Endothelial cell (in vitro differentiated cells): ENCODE measurements around the gene KIAA2012. TPM values are rescaled to one million over a fixed set of nuclear protein-coding genes. Genes with fewer than 3 reads are reported as not detected.

Experiments used
- DNase-seq: peaks from one replicate; pipeline ENCODE4 v3.0.0; 2021; ENCODE audit warnings: low spot score
- H3K27ac Mint-ChIP-seq: one replicate; pipeline ENCODE4 v1.8.0; 2021; ENCODE audit warnings: mixed read lengths, inconsistent platforms; ENCODE audit not compliant: unreplicated experiment
- H3K27me3 Mint-ChIP-seq: one replicate; pipeline ENCODE4 v1.8.0; 2021; ENCODE audit warnings: mild to moderate bottlenecking, moderate library complexity, mixed read lengths, inconsistent platforms; ENCODE audit not compliant: unreplicated experiment
- H3K36me3 Mint-ChIP-seq: one replicate; pipeline ENCODE4 v1.8.0; 2021; ENCODE audit warnings: mild to moderate bottlenecking, low read depth, mixed read lengths, inconsistent platforms; ENCODE audit not compliant: unreplicated experiment
- H3K4me1 Mint-ChIP-seq: one replicate; pipeline ENCODE4 v1.8.0; 2021; ENCODE audit warnings: mild to moderate bottlenecking, mixed read lengths, inconsistent platforms; ENCODE audit not compliant: unreplicated experiment
- H3K4me3 Mint-ChIP-seq: one replicate; pipeline ENCODE4 v1.8.0; 2021; ENCODE audit warnings: mild to moderate bottlenecking, mixed read lengths, inconsistent platforms; ENCODE audit not compliant: unreplicated experiment
- H3K9me3 Mint-ChIP-seq: one replicate; pipeline ENCODE4 v1.8.0; 2021; ENCODE audit warnings: mixed read lengths, inconsistent platforms; ENCODE audit not compliant: unreplicated experiment
- total RNA-seq: library from RNA; stranded (reverse); fragmentation: NEBNext Ultra II Directional; extraction: Animal tissue kit (Norgen Biotek cat#: 25700); gene quantifications from one replicate; pipeline ENCODE4 v1.2.1, GENCODE V29; 2021; ENCODE audit not compliant: unreplicated experiment
- TF ChIP-seq, protein P1 (sequence below): fragments of 200-600 bp; sonication (generic); IDR thresholded peaks from one replicate; pipeline ENCODE4 v1.5.0; 2021; ENCODE audit warnings: antibody characterized with exemption; ENCODE audit not compliant: unreplicated experiment

Gene KIAA2012
- total RNA-seq, 1 donor from 2014 or later, result 0.08 TPM

DNA sequence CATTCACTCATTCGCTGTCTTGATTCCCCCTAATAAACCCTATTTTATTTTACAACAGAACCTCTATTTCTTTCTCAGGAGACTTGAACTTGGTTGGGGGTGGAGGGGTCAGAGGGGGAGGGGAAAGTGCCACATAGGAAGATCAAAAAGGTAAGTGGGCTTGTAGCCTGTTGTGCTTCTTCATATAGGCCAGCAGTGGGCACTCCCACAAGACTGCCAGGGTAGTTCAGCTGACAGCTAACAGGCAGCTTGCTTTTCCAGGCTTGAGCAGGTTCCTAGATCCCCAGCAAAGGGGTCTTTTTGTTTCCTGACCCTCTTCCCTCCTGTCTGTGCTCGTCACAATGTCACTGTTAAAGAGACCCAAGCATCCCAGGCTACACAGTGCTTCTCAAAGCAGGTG is 829 bp upstream of the KIAA2012 start:
- peaks cover 4% of the 10 kb centered on the region for H3K4me1 Mint-ChIP-seq
- no peaks in the 10 kb centered on the region for H3K9me3 Mint-ChIP-seq
- no peak overlapping the region for H3K4me3 Mint-ChIP-seq
- TF ChIP-seq, protein P1, sequence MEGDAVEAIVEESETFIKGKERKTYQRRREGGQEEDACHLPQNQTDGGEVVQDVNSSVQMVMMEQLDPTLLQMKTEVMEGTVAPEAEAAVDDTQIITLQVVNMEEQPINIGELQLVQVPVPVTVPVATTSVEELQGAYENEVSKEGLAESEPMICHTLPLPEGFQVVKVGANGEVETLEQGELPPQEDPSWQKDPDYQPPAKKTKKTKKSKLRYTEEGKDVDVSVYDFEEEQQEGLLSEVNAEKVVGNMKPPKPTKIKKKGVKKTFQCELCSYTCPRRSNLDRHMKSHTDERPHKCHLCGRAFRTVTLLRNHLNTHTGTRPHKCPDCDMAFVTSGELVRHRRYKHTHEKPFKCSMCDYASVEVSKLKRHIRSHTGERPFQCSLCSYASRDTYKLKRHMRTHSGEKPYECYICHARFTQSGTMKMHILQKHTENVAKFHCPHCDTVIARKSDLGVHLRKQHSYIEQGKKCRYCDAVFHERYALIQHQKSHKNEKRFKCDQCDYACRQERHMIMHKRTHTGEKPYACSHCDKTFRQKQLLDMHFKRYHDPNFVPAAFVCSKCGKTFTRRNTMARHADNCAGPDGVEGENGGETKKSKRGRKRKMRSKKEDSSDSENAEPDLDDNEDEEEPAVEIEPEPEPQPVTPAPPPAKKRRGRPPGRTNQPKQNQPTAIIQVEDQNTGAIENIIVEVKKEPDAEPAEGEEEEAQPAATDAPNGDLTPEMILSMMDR, result peak; percentile 38
- H3K36me3 Mint-ChIP-seq, result no peaks in the 10 kb centered on the region
- no peak overlapping the region for H3K27ac Mint-ChIP-seq
- DNase-seq, result no peak
- peaks cover 3% of the 10 kb centered on the region for H3K27me3 Mint-ChIP-seq

DNA sequence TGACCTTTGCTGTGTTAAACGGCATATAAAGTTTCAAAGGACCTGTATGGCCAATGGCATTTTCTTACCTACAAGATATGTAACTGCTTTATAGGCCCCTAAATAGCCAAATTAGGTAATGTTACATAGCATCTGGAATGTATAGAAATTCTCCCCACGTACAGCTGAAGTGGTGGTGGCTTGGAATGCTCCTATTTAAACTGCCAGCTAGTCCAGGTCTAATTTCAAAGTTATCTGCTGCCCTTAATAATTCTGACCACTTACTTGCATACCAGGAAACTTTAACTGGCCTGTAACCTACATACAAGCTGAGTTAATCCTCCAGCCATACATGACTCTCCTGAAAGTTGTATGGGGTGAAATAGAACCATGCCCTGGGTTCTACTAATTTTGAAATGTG is 1.3 kb downstream of the KIAA2012 start:
- H3K36me3 Mint-ChIP-seq, result no peaks in the 10 kb centered on the region
- peaks cover 3% of the 10 kb centered on the region for H3K27me3 Mint-ChIP-seq
- TF ChIP-seq, protein P1, result no peak
- H3K4me1 Mint-ChIP-seq, result peaks cover 4% of the 10 kb centered on the region
- H3K9me3 Mint-ChIP-seq, result no peaks in the 10 kb centered on the region
- no peak overlapping the region for H3K4me3 Mint-ChIP-seq
- no peak overlapping the region for H3K27ac Mint-ChIP-seq
- no peak for DNase-seq

DNA sequence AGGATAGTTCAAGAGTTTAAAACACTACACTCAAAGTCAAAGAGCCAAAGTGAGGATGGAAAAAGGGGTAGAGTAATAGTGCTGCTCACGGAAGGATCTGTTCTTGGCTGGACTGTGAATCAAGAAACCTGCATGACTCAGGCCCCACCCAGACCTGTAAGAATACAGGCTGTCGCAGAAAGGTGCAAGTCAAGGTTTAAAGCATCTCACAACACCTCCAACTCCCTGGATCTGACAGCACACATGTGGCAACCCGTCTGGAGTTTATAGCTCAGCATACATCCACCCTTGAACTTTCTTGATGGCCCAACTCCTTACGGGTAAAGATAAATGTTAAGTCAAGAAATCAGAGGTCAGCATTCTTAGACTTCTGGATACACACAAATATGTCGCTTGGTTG is 6.3 kb downstream of the KIAA2012 start:
- H3K27ac Mint-ChIP-seq, result no peak overlapping the region
- DNase-seq, result no peak
- peaks cover 7% of the 10 kb centered on the region for H3K36me3 Mint-ChIP-seq
- H3K27me3 Mint-ChIP-seq, result no peaks in the 10 kb centered on the region
- no peak overlapping the region for H3K4me3 Mint-ChIP-seq
- no peaks in the 10 kb centered on the region for H3K9me3 Mint-ChIP-seq
- TF ChIP-seq, protein P1, result no peak
- peaks cover 2% of the 10 kb centered on the region for H3K4me1 Mint-ChIP-seq

DNA sequence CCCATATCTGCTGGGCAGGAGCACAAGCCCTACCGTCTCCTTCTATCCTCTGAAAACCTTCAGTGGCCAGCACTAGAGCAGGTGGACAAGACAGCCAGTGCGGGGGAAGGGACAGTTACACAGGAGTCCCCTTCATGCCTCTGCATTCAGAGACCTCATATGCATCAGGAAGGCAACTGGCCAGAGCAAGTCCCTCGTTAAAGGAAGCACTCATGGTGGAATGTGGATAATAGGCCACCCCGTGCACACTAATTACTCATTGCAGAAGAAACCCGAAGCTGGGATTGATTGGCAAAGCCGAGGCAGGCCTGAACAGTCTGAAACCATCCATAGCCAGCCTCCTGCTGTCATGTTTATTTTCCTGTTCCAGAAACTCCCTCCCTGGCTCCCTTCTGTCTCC is 11.2 kb downstream of the KIAA2012 start:
- no peaks in the 10 kb centered on the region for H3K9me3 Mint-ChIP-seq
- TF ChIP-seq, protein P1, result no peak
- DNase-seq, result no peak
- peaks cover 2% of the 10 kb centered on the region for H3K27me3 Mint-ChIP-seq
- peaks cover 14% of the 10 kb centered on the region for H3K4me1 Mint-ChIP-seq
- H3K4me3 Mint-ChIP-seq, result no peak overlapping the region
- peaks cover 7% of the 10 kb centered on the region for H3K36me3 Mint-ChIP-seq
- no peak overlapping the region for H3K27ac Mint-ChIP-seq

DNA sequence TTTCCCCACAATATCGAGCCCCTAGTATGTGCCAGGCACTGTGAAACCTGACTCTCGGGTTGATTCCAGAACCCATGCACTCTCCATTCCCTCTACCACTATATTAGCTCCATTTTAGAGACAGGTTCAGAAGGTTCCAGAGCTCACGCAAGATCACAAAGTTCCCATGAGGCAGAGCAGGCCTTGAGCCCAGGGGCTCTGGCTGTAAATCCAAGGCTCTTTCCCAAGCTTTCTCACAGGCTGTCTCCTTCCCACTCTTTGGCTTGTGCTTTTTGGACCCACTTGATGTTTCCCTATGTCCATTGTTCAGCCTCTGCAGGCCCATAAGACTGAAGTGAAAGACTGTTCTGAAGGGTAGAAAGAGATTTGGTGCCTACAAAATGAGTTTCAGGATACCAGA is 15.7 kb downstream of the KIAA2012 start:
- TF ChIP-seq, protein P1, result no peak
- peaks cover 19% of the 10 kb centered on the region for H3K4me1 Mint-ChIP-seq
- no peak overlapping the region for H3K27ac Mint-ChIP-seq

More for the DNA sequence above, 15.7 kb downstream of the KIAA2012 start:
- no peak for DNase-seq
- Mint-ChIP-seq H3K36me3 (no peaks in the 10 kb centered on the region), H3K27me3 (peaks cover 2% of the 10 kb centered on the region), H3K4me3 (no peak overlapping the region), H3K9me3 (no peaks in the 10 kb centered on the region)
